K562 (cell line): Measurements from ENCODE around the gene SLC23A2. TPM values are rescaled to one million over a fixed set of nuclear protein-coding genes. Genes with fewer than 3 reads are reported as not detected.

Experiments
- ATAC-seq: fragments of 200-7000 bp; cut with Tn5 transposase; 3 replicates; pipeline ENCODE4 v1.9.1; 2020; ENCODE audit warnings: moderate library complexity
- BruUV-seq: library from RNA; stranded (reverse); fragments of 400-500 nt; replicated peaks from 2 replicates; lab custom pipeline; 2021; lab: Mats Ljungman, UMichigan
- CTCF ChIA-PET: fragments of 300-600 bp; formaldehyde crosslinking; extraction: SDS; loops from one replicate; lab custom pipeline; 2021; ENCODE audit warnings: low intra/inter-chr PET ratio; lab: Yijun Ruan, JAX
- POLR2A ChIA-PET: fragments of 300-600, 350-650 bp; sonication (Branson Sonifier 250); formaldehyde crosslinking; extraction: SDS; loops from one replicate; lab custom pipeline; 2021; ENCODE audit warnings: antibody characterized with exemption, inconsistent platforms; lab: Yijun Ruan, JAX
- DNase-seq, 4 experiments: peaks; one replicate each; pipeline versions ENCODE4 v3.0.0 to v3.0.0-alpha.2; 2011 to 2018; ENCODE audit warnings: low spot score in 3 of 4, mixed read lengths in 3 of 4; ENCODE audit errors: extremely low read depth in 1 of 4
- FAIRE-seq: peaks from 2 replicates; lab custom pipeline; 2011; peaks lifted over from hg19 to GRCh38; lab: Jason Lieb, UNC
- H2AFZ ChIP-seq: 2 replicates; pipeline ENCODE4 v1.6.0; 2011; ENCODE audit warnings: low read depth, low read length, control low read depth, inconsistent platforms
- H3K27ac ChIP-seq: fragments of 200-600 bp; 3 replicates; pipeline ENCODE4 v1.8.0; 2011; ENCODE audit warnings: low read depth, mild to moderate bottlenecking, control low read depth, inconsistent platforms, low read length, moderate library complexity, mixed read lengths; ENCODE audit errors: extremely low read depth
- H3K27me3 ChIP-seq, 2 experiments: fragments of 300-600 bp in 1 of 2; 2 replicates in 1 of 2; 3 replicates in 1 of 2; pipeline versions ENCODE4 v1.6.0 to v1.8.0; 2011; ENCODE audit warnings: inconsistent platforms in 2 of 2, low read length in 2 of 2, mild to moderate bottlenecking in 1 of 2, mixed read lengths in 1 of 2, moderate library complexity in 1 of 2; ENCODE audit not compliant: control insufficient read depth in 2 of 2, insufficient read depth in 2 of 2
- H3K36me3 ChIP-seq: fragments of 300-600 bp; 3 replicates; pipeline ENCODE4 v1.8.0; 2011; ENCODE audit warnings: mild to moderate bottlenecking, low read length, inconsistent platforms; ENCODE audit not compliant: control insufficient read depth, insufficient read depth
- H3K4me1 ChIP-seq, 2 experiments: fragments of 200-600 bp in 1 of 2; replicated peaks in 1 of 2; 2 replicates in 1 of 2; 3 replicates in 1 of 2; pipeline versions ENCODE4 v1.5.1 to v1.8.0; 2011; ENCODE audit warnings: inconsistent platforms in 2 of 2, low read length in 2 of 2, mild to moderate bottlenecking in 1 of 2, mixed read lengths in 1 of 2, moderate library complexity in 1 of 2; ENCODE audit not compliant: control insufficient read depth in 2 of 2, insufficient read depth in 2 of 2
- H3K4me2 ChIP-seq: 2 replicates; pipeline ENCODE4 v1.6.1; 2011; ENCODE audit warnings: low read length, control low read depth, inconsistent platforms, mixed read lengths; ENCODE audit not compliant: insufficient read depth
- H3K4me3 ChIP-seq: fragments of 200-600 bp; sonication (generic), shearing (Covaris generic); 2 replicates; pipeline ENCODE4 v1.5.1; 2016; ENCODE audit warnings: control low read depth, inconsistent platforms
- H3K79me2 ChIP-seq: fragments of 200-600 bp; 3 replicates; pipeline ENCODE4 v1.8.0; 2011; ENCODE audit warnings: low read length, inconsistent platforms; ENCODE audit not compliant: control insufficient read depth, insufficient read depth
- H3K9ac ChIP-seq, 2 experiments: 2 replicates each; pipeline versions ENCODE4 v1.6.0 to v1.6.1; 2011; ENCODE audit warnings: low read depth in 2 of 2, low read length in 2 of 2, control low read depth in 1 of 2, inconsistent platforms in 1 of 2, mild to moderate bottlenecking in 1 of 2, mixed read lengths in 1 of 2; ENCODE audit not compliant: insufficient read depth in 1 of 2
- H3K9me1 ChIP-seq: one replicate; pipeline ENCODE4 v1.6.0; 2011; ENCODE audit warnings: inconsistent platforms, mild to moderate bottlenecking, low read length, moderate library complexity; ENCODE audit not compliant: control insufficient read depth, insufficient read depth
- H3K9me3 ChIP-seq: replicated peaks from 2 replicates; pipeline ENCODE4 v1.5.1; 2011; ENCODE audit warnings: low read depth, low read length, inconsistent platforms; ENCODE audit not compliant: control insufficient read depth, insufficient read depth
- H4K20me1 ChIP-seq: replicated peaks from 2 replicates; pipeline ENCODE4 v1.6.1; 2011; ENCODE audit warnings: low read length, inconsistent platforms, mixed read lengths; ENCODE audit not compliant: control insufficient read depth, insufficient read depth
- HNRNPK ChIP-seq: fragments of 200-400 bp; formaldehyde crosslinking; IDR thresholded peaks from one replicate; pipeline ENCODE4 v1.6.1; 2018; ENCODE audit warnings: mild to moderate bottlenecking, low read depth, low read length; ENCODE audit not compliant: poor library complexity, severe bottlenecking
- SNIP1 ChIP-seq: fragments of 450-650 bp; IDR thresholded peaks from 2 replicates; pipeline ENCODE4 v1.7.1; 2017; ENCODE audit warnings: low read depth, mild to moderate bottlenecking
- ZNF778 ChIP-seq: fragments of 450-650 bp; formaldehyde crosslinking; IDR thresholded peaks from 2 replicates; pipeline ENCODE4 v1.4.0; 2020; ENCODE audit warnings: mild to moderate bottlenecking, moderate library complexity
- WGBS: fragments of 100-300 bp; shearing (Covaris generic); methylation state at CpG from one replicate; pipeline ENCODE4 v1.1.6; 2016; ENCODE audit warnings: low coverage, mixed read lengths; ENCODE audit not compliant: insufficient coverage; ENCODE audit errors: missing lambda C conversion rate; 5-methylcytosine and 5-hydroxymethylcytosine counted together
- in situ Hi-C: fragments of 300-500 bp; cut with MboI; formaldehyde crosslinking; loops from 4 replicates; pipeline ENCODE4 v1.15.0; 2018; ENCODE audit warnings: inconsistent platforms, mixed read lengths
- intact Hi-C: fragments of 100-400 bp; cut with micrococcal nuclease; formaldehyde crosslinking; loops from 2 replicates; pipeline ENCODE4 v1.14.2; 2022
- polyA plus RNA-seq, 8 experiments: library from polyadenylated mRNA; depleted of rRNA in 4 of 8; stranded (reverse) in 5 of 8; unstranded in 3 of 8; fragments of >200 nt; fragmentation: Nextera tagmentation in 2 of 8; fragmentation: Illumina TruSeq in 1 of 8; extraction: Ambion mirVana in 2 of 8; extraction: Trizol in 1 of 8; gene quantifications; 2 replicates each; pipeline versions ENCODE4 v1.2.1 to v1.2.3, GENCODE V29; 2011 to 2014; ENCODE audit warnings: inconsistent platforms in 1 of 8, missing spikeins in 1 of 8
- total RNA-seq, 7 experiments: library from RNA; depleted of rRNA in 6 of 7; stranded (reverse); fragments of >200 nt in 6 of 7; fragmentation: Illumina TruSeq in 2 of 7; extraction: Trizol in 2 of 7; gene quantifications; 2 replicates each; pipeline versions ENCODE4 v1.2.1 to v1.2.3, GENCODE V29; 2011 to 2021; ENCODE audit warnings: low replicate concordance in 1 of 7
- TF ChIP-seq, protein P1 (sequence below): fragments of 250-450 bp; sonication (Bioruptor Pico); IDR thresholded peaks from 2 replicates; pipeline ENCODE4 v1.5.0; 2021

The SLC23A2 gene
- total and polyA plus RNA-seq, 9 of the 15 experiments (the other 6 are each of a cell fraction or from before 2014, with no cell fraction given): 0.39 to 6.7 (median 3.2) TPM

DNA sequence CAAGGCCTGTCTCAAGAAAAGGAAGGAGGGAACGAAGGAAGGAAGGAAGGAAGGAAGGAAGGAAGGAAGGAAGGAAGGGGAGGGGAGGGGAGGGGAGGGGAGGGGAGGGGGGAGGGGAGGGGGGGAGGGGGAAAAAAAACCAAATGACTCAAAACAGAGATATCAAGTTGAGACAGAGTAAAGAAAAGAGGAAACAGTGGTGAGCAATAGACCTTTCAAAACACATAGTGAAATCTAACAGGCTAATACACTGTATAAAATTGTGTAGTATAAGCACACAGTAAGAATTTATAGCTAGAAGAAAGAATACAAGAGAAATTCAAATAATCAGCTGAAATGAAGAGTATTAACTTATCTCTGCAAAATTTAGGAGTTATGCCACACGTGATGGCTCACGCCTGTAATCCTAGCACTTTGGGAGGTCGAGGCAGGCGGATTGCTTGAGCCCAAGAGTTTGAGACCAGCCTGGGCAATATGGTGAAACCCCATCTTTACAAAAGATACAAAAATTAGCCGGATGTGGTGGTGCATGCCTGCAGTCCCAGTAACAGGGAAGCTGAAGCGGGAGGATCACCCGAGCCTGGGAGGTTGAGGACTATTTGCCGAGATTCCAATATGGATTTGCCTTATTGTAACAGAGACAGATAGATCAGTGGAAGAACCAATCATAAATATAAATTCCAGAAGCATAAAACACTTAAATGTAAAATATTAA is 156.4 kb downstream of the SLC23A2 start:
- DNase-seq (no peak), FAIRE-seq (no peak), ATAC-seq (no peak)
- no peak for TF ChIP-seq ZNF778
- TF ChIP-seq, protein P1, sequence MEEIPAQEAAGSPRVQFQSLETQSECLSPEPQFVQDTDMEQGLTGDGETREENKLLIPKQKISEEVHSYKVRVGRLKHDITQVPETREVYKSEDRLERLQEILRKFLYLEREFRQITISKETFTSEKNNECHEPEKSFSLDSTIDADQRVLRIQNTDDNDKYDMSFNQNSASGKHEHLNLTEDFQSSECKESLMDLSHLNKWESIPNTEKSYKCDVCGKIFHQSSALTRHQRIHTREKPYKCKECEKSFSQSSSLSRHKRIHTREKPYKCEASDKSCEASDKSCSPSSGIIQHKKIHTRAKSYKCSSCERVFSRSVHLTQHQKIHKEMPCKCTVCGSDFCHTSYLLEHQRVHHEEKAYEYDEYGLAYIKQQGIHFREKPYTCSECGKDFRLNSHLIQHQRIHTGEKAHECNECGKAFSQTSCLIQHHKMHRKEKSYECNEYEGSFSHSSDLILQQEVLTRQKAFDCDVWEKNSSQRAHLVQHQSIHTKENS (CRISPR knock-in tag): no peak
- no peak for TF ChIP-seq SNIP1
- peak; percentile 21 for TF ChIP-seq HNRNPK
- H3K36me3 ChIP-seq: no peaks in the 10 kb centered on the region
- CTCF ChIA-PET: no interaction called here
- H3K79me2 ChIP-seq: no peaks in the 10 kb centered on the region
- in situ Hi-C loops (no loop called here), intact Hi-C loops (no loop called here)
- peaks cover 3 to 9% of the 10 kb centered on the region in 2 experiments; a peak in 3 of 5 replicates for H3K27me3 ChIP-seq
- H2AFZ ChIP-seq: no peak overlapping the region
- no peak overlapping the region for H3K27ac ChIP-seq
- POLR2A ChIA-PET: interaction anchor here (0.7 kb wide), 1 partner anchor 46 kb away, joined by 4 read pairs; no protein-coding TSS in a partner anchor
- H3K4me2 ChIP-seq: no peak overlapping the region
- WGBS: 23% methylated on average over 8 of the region's 9 CpGs
- no peaks in the 10 kb centered on the region for H3K9me1 ChIP-seq
- no TSS peak for BruUV-seq
- H3K9me3 ChIP-seq: no peaks in the 10 kb centered on the region
- no peaks in the 10 kb centered on the region for H4K20me1 ChIP-seq
- no peaks in the 10 kb centered on the region for H3K4me1 ChIP-seq
- no peak overlapping the region for H3K9ac ChIP-seq
- H3K4me3 ChIP-seq: no peak overlapping the region
